H1 (cell line): ENCODE results near the gene TYW1B. TPM values are rescaled to one million over a fixed set of nuclear protein-coding genes. Genes with fewer than 3 reads are reported as not detected.
"Not testable (repeated sequence)": the region's sequence is repeated elsewhere in the genome, so short reads cannot be mapped to it uniquely, and the experiment has no call there.

ENCODE experiments used
- CTCF ChIA-PET: fragments of 300-600 bp; sonication (Branson Sonifier 250); formaldehyde crosslinking; loops from one replicate; lab custom pipeline; 2021; ENCODE audit not compliant: partially characterized antibody; lab: Charles Lee
- POLR2A ChIA-PET: fragments of 300-600 bp; sonication (Branson Sonifier 250); formaldehyde crosslinking; loops from one replicate; lab custom pipeline; 2021; ENCODE audit warnings: inconsistent platforms; ENCODE audit not compliant: partially characterized antibody; lab: Charles Lee
- DNase-seq, 2 experiments: peaks; one replicate each; pipeline versions ENCODE4 v3.0.0 to v3.0.0-alpha.2; 2010 to 2022; ENCODE audit warnings: low spot score in 2 of 2, low read depth in 1 of 2, mixed read lengths in 1 of 2
- FAIRE-seq: peaks from 2 replicates; lab custom pipeline; 2011; peaks lifted over from hg19 to GRCh38; lab: Jason Lieb, UNC
- H2AFZ ChIP-seq: 2 replicates; pipeline ENCODE4 v1.8.1; 2012; ENCODE audit warnings: low read length, inconsistent platforms
- H2AK5ac ChIP-seq: 2 replicates; pipeline ENCODE4 v1.6.1; 2013; ENCODE audit warnings: low read depth, low read length
- H2BK120ac ChIP-seq: replicated peaks from 2 replicates; pipeline ENCODE3; 2013; ENCODE audit warnings: low read depth, low read length, inconsistent platforms
- H2BK12ac ChIP-seq: 2 replicates; pipeline ENCODE4 v1.6.1; 2013; ENCODE audit warnings: low read depth, low read length
- H2BK15ac ChIP-seq: 2 replicates; pipeline ENCODE4 v1.6.1; 2013; ENCODE audit warnings: low read length
- H2BK20ac ChIP-seq: 2 replicates; pipeline ENCODE4 v1.6.1; 2013; ENCODE audit warnings: low read length
- H2BK5ac ChIP-seq: 2 replicates; pipeline ENCODE4 v1.6.1; 2013; ENCODE audit warnings: low read depth, low read length
- H3K14ac ChIP-seq: 2 replicates; pipeline ENCODE4 v1.6.1; 2013; ENCODE audit warnings: inconsistent platforms; ENCODE audit not compliant: insufficient read length
- H3K18ac ChIP-seq: 2 replicates; pipeline ENCODE4 v1.6.1; 2013; ENCODE audit warnings: low read length; ENCODE audit errors: extremely low read depth
- H3K23ac ChIP-seq: 2 replicates; pipeline ENCODE4 v1.6.1; 2013; ENCODE audit warnings: inconsistent platforms; ENCODE audit not compliant: insufficient read length
- H3K23me2 ChIP-seq: 2 replicates; pipeline ENCODE4 v1.6.1; 2013; ENCODE audit warnings: low read depth, low read length
- H3K27ac ChIP-seq: 2 replicates; pipeline ENCODE4 v1.6.1; 2011; ENCODE audit warnings: low read depth, low read length, inconsistent platforms
- H3K27me3 ChIP-seq, 4 experiments: replicated peaks in 1 of 4; 1 replicate in 1 of 4; 2 replicates in 3 of 4; pipeline versions ENCODE4 v1.6.1 to v1.8.1; 2011 to 2013; ENCODE audit warnings: low read length in 3 of 4, mild to moderate bottlenecking in 3 of 4, inconsistent platforms in 2 of 4, mixed read lengths in 2 of 4, moderate library complexity in 1 of 4; ENCODE audit not compliant: control insufficient read depth in 3 of 4, insufficient read depth in 3 of 4; ENCODE audit errors: extremely low read depth in 1 of 4
- H3K36me3 ChIP-seq, 4 experiments: 2 replicates each; pipeline versions ENCODE4 v1.6.1 to v1.8.1; 2011 to 2013; ENCODE audit warnings: mild to moderate bottlenecking in 4 of 4, low read length in 3 of 4, moderate library complexity in 2 of 4, control low read depth in 1 of 4, inconsistent platforms in 1 of 4; ENCODE audit not compliant: insufficient read depth in 4 of 4, control insufficient read depth in 2 of 4
- H3K4ac ChIP-seq: replicated peaks from 2 replicates; pipeline ENCODE3; 2013; ENCODE audit warnings: low read length, low read depth, mixed read lengths, inconsistent platforms; ENCODE audit not compliant: insufficient read length
- H3K4me1 ChIP-seq, 4 experiments: replicated peaks in 1 of 4; 1 replicate in 1 of 4; 2 replicates in 3 of 4; pipeline versions ENCODE4 v1.6.1 to v1.8.1; 2011 to 2013; ENCODE audit warnings: low read length in 3 of 4, inconsistent platforms in 2 of 4, mixed read lengths in 1 of 4; ENCODE audit not compliant: insufficient read depth in 4 of 4, control insufficient read depth in 3 of 4
- H3K4me2 ChIP-seq, 2 experiments: 2 replicates each; pipeline versions ENCODE4 v1.6.1 to v1.8.1; 2011 to 2013; ENCODE audit warnings: low read depth in 2 of 2, low read length in 2 of 2, control low read depth in 1 of 2, inconsistent platforms in 1 of 2, mild to moderate bottlenecking in 1 of 2; ENCODE audit not compliant: insufficient read depth in 1 of 2
- H3K4me3 ChIP-seq, 4 experiments: fragments of 200-600, 300-600 bp in 1 of 4; sonication (generic), shearing (Covaris generic), sonication (Bioruptor Twin) in 1 of 4; 2 replicates each; pipeline versions ENCODE4 v1.5.1 to v1.8.1; 2011 to 2016; ENCODE audit warnings: low read length in 4 of 4, low read depth in 3 of 4, control low read depth in 2 of 4, inconsistent platforms in 2 of 4, mild to moderate bottlenecking in 2 of 4, mixed read lengths in 1 of 4, moderate library complexity in 1 of 4; ENCODE audit not compliant: insufficient read depth in 2 of 4; ENCODE audit errors: extremely low read depth in 1 of 4
- H3K56ac ChIP-seq: replicated peaks from 2 replicates; pipeline ENCODE3; 2013; ENCODE audit warnings: low read depth, mild to moderate bottlenecking, mixed read lengths, low read length, inconsistent platforms; ENCODE audit not compliant: insufficient read length
- H3K79me1 ChIP-seq: 2 replicates; pipeline ENCODE4 v1.6.1; 2013; ENCODE audit warnings: low read depth, low read length, control low read depth
- H3K79me2 ChIP-seq, 2 experiments: 2 replicates each; pipeline versions ENCODE4 v1.6.1 to v1.8.1; 2012 to 2013; ENCODE audit warnings: low read length in 2 of 2, mild to moderate bottlenecking in 2 of 2, inconsistent platforms in 1 of 2; ENCODE audit not compliant: insufficient read depth in 2 of 2, control insufficient read depth in 1 of 2
- H3K9ac ChIP-seq, 4 experiments: replicated peaks in 1 of 4; 1 replicate in 1 of 4; 2 replicates in 3 of 4; pipeline versions ENCODE4 v1.6.1 to v1.8.1; 2011 to 2013; ENCODE audit warnings: low read depth in 3 of 4, low read length in 3 of 4, control low read depth in 2 of 4, mild to moderate bottlenecking in 2 of 4, moderate library complexity in 2 of 4, inconsistent platforms in 1 of 4; ENCODE audit errors: extremely low read depth in 1 of 4
- H3K9me3 ChIP-seq, 2 experiments: 2 replicates each; pipeline versions ENCODE4 v1.6.1 to v1.8.1; 2012 to 2013; ENCODE audit warnings: mild to moderate bottlenecking in 2 of 2, moderate library complexity in 2 of 2, control low read depth in 1 of 2, inconsistent platforms in 1 of 2, low read depth in 1 of 2, low read length in 1 of 2, mixed read lengths in 1 of 2; ENCODE audit not compliant: insufficient read depth in 2 of 2
- H4K20me1 ChIP-seq, 2 experiments: replicated peaks in 1 of 2; 2 replicates each; pipeline versions ENCODE3 to v1.8.1; 2011 to 2013; ENCODE audit warnings: inconsistent platforms in 2 of 2, low read length in 2 of 2, mild to moderate bottlenecking in 1 of 2; ENCODE audit not compliant: insufficient read depth in 2 of 2, control insufficient read depth in 1 of 2
- H4K5ac ChIP-seq: 2 replicates; pipeline ENCODE4 v1.6.1; 2013; ENCODE audit warnings: low read length, low read depth, mixed read lengths, inconsistent platforms; ENCODE audit not compliant: insufficient read length
- H4K8ac ChIP-seq: 2 replicates; pipeline ENCODE4 v1.8.0; 2013; ENCODE audit warnings: mild to moderate bottlenecking, moderate library complexity, low read length, inconsistent platforms; ENCODE audit not compliant: insufficient read depth; ENCODE audit errors: extremely low read depth
- H4K91ac ChIP-seq: replicated peaks from 2 replicates; pipeline ENCODE3; 2013; ENCODE audit warnings: low read length, mixed read lengths, inconsistent platforms; ENCODE audit not compliant: insufficient read length
- POLR2A ChIP-seq, 2 experiments: IDR thresholded peaks; 1 replicate in 1 of 2; 2 replicates in 1 of 2; pipeline ENCODE4 v1.6.1; 2011; ENCODE audit warnings: low read depth in 2 of 2, low read length in 2 of 2, mild to moderate bottlenecking in 2 of 2; ENCODE audit errors: control extremely low read depth in 1 of 2
- TBP ChIP-seq: IDR thresholded peaks from 2 replicates; pipeline ENCODE4 v1.6.1; 2011; ENCODE audit warnings: low read depth, low read length, improper control_type of control experiment
- WGBS, 2 experiments: shearing (Covaris generic) in 1 of 2; methylation state at CpG; one replicate each; pipeline versions ENCODE4 v1.1.6 to v1.1.7; 2013 to 2015; ENCODE audit warnings: low lambda C conversion rate in 2 of 2, mixed read lengths in 2 of 2, inconsistent platforms in 1 of 2, low coverage in 1 of 2, missing lambda C conversion rate in 1 of 2; ENCODE audit not compliant: insufficient replicate concordance in 2 of 2, insufficient coverage in 1 of 2, insufficient read length in 1 of 2; ENCODE audit errors: extremely low coverage in 1 of 2, missing lambda C conversion rate in 1 of 2; 5-methylcytosine and 5-hydroxymethylcytosine counted together
- polyA plus RNA-seq, 7 experiments: library from polyadenylated mRNA; depleted of rRNA in 3 of 7; stranded (reverse) in 5 of 7; unstranded in 2 of 7; fragments of >200 nt in 5 of 7; fragments of 200-250 nt in 2 of 7; gene quantifications; 1 replicate in 5 of 7; 2 replicates in 1 of 7; 4 replicates in 1 of 7; pipeline versions ENCODE4 v1.2.1 to v1.2.3, GENCODE V29; 2011 to 2013; ENCODE audit warnings: missing spikeins in 2 of 7, mixed read lengths in 2 of 7
- total RNA-seq: library from RNA; stranded (reverse); fragmentation: NEBNext Ultra II Directional; extraction: Animal tissue kit (Norgen Biotek cat#: 25700); gene quantifications from 2 replicates; pipeline ENCODE4 v1.2.1, GENCODE V29; 2021

TYW1B gene
- total and polyA plus RNA-seq, 2 of the 8 experiments (the other 6 are each of a cell fraction or from before 2014, with no cell fraction given) = 6.8 to 12.6 TPM

GRCh38 chr7:72735855-72736254, 92.1 kb downstream of the TYW1B start:
- TF ChIP-seq TBP (peak; percentile 54; the same call in 1 of the 2 replicates), POLR2A (IDR thresholded peaks at IDR 0.05; ENCODE audit: control extremely low read depth in 1 of 2, low read depth in 2 of 2, low read length in 2 of 2) (0 out of 3 replicates have a peak, but pooled peaks of 1 of the 2 experiments have one; percentile 41)

GRCh38 chr7:72730815-72731214, 97.2 kb downstream of the TYW1B start:
- H2AFZ ChIP-seq, H3K4me2 ChIP-seq, H2BK15ac ChIP-seq, POLR2A ChIA-PET, H3K14ac ChIP-seq, H2AK5ac ChIP-seq, H3K23ac ChIP-seq, H2BK5ac ChIP-seq, H4K20me1 ChIP-seq, H3K79me1 ChIP-seq, H3K18ac ChIP-seq, H2BK120ac ChIP-seq, H3K9ac ChIP-seq, H4K5ac ChIP-seq, H3K4me3 ChIP-seq, H3K23me2 ChIP-seq, H2BK20ac ChIP-seq, FAIRE-seq, H3K27me3 ChIP-seq, H3K56ac ChIP-seq, H2BK12ac ChIP-seq, DNase-seq, H3K9me3 ChIP-seq, H3K36me3 ChIP-seq, H3K4ac ChIP-seq, H4K8ac ChIP-seq, H3K4me1 ChIP-seq, H3K27ac ChIP-seq, H4K91ac ChIP-seq: not testable (repeated sequence)
- H3K79me2 ChIP-seq = peaks cover 0 to 30% of the 10 kb centered on the region in 2 experiments; a peak in 2 of 4 replicates
- CTCF ChIA-PET = interaction anchor here (0.6 kb wide), 1 partner anchor 78 kb away, joined by 3 read pairs; no protein-coding TSS in a partner anchor
- WGBS, 2 experiments = 64% methylated on average over 2 of the region's 2 CpGs; no CpG with 5 or more reads in 1 of the 2 experiments

More at GRCh38 chr7:72735855-72736254, 92.1 kb downstream of the TYW1B start:
- H2BK20ac ChIP-seq, DNase-seq, H2BK5ac ChIP-seq, H2AFZ ChIP-seq, H3K23me2 ChIP-seq, H3K4ac ChIP-seq, H3K23ac ChIP-seq, H3K14ac ChIP-seq, H2BK15ac ChIP-seq, H4K8ac ChIP-seq, H3K9me3 ChIP-seq, H2AK5ac ChIP-seq, H3K4me1 ChIP-seq, H3K18ac ChIP-seq, POLR2A ChIA-PET, H3K27me3 ChIP-seq, H3K36me3 ChIP-seq, H4K5ac ChIP-seq, H2BK120ac ChIP-seq, CTCF ChIA-PET, H3K27ac ChIP-seq, H3K4me2 ChIP-seq, FAIRE-seq, H3K9ac ChIP-seq, H3K56ac ChIP-seq, H3K4me3 ChIP-seq, H4K20me1 ChIP-seq, H3K79me1 ChIP-seq, H4K91ac ChIP-seq, H2BK12ac ChIP-seq: not testable (repeated sequence)
- H3K79me2 ChIP-seq = peaks cover 0 to 15% of the 10 kb centered on the region in 2 experiments; a peak in 2 of 4 replicates
- WGBS, 2 experiments = 43% methylated on average over 3 of the region's 4 CpGs; no CpG with 5 or more reads in 1 of the 2 experiments
